Neuronal stem cell (in vitro differentiated cells): ENCODE data around the gene PFKP.

Experiments
- DNase-seq: peaks from one replicate; pipeline ENCODE4 v3.0.0-alpha.2; 2013; ENCODE audit warnings: low spot score
- H2AFZ ChIP-seq: one replicate; pipeline ENCODE4 v1.6.1; 2013; ENCODE audit warnings: mild to moderate bottlenecking, low read length, inconsistent platforms
- H2AK5ac ChIP-seq: 2 replicates; pipeline ENCODE4 v1.6.1; 2013; ENCODE audit warnings: low read depth, mild to moderate bottlenecking, inconsistent platforms, low read length, moderate library complexity, mixed read lengths
- H2BK120ac ChIP-seq: 2 replicates; pipeline ENCODE4 v1.6.1; 2013; ENCODE audit warnings: low read depth, mild to moderate bottlenecking, inconsistent platforms, low read length, moderate library complexity, mixed read lengths
- H2BK12ac ChIP-seq: one replicate; pipeline ENCODE4 v1.6.1; 2013; ENCODE audit warnings: low read length, inconsistent platforms
- H2BK15ac ChIP-seq: 2 replicates; pipeline ENCODE4 v1.6.1; 2013; ENCODE audit warnings: mild to moderate bottlenecking, low read length, inconsistent platforms, mixed read lengths
- H2BK5ac ChIP-seq: one replicate; pipeline ENCODE4 v1.6.1; 2013; ENCODE audit warnings: inconsistent platforms, mild to moderate bottlenecking, low read length, moderate library complexity
- H3K14ac ChIP-seq: one replicate; pipeline ENCODE4 v1.6.1; 2013; ENCODE audit warnings: low read length, inconsistent platforms
- H3K18ac ChIP-seq: 2 replicates; pipeline ENCODE4 v1.6.1; 2013; ENCODE audit warnings: low read length, inconsistent platforms
- H3K23ac ChIP-seq: 2 replicates; pipeline ENCODE4 v1.6.1; 2013; ENCODE audit warnings: low read depth, mild to moderate bottlenecking, mixed read lengths, low read length, inconsistent platforms; ENCODE audit not compliant: poor library complexity
- H3K27ac ChIP-seq: replicated peaks from 3 replicates; pipeline ENCODE4 v1.5.1; 2013; ENCODE audit warnings: low read length, inconsistent platforms
- H3K27me3 ChIP-seq, 3 experiments: 2 replicates each; pipeline ENCODE4 v1.6.1; 2013; ENCODE audit warnings: low read length in 3 of 3, mild to moderate bottlenecking in 2 of 3, inconsistent platforms in 1 of 3, low read depth in 1 of 3, mixed read lengths in 1 of 3, moderate library complexity in 1 of 3; ENCODE audit not compliant: control insufficient read depth in 3 of 3, insufficient read depth in 3 of 3
- H3K36me3 ChIP-seq, 2 donors: replicated peaks in 1 of 2; 2 replicates each; pipeline ENCODE4 v1.6.1; 2013; ENCODE audit warnings: low read length in 2 of 2; ENCODE audit not compliant: control insufficient read depth in 2 of 2, insufficient read depth in 2 of 2
- H3K4ac ChIP-seq: 2 replicates; pipeline ENCODE4 v1.6.1; 2013; ENCODE audit warnings: inconsistent platforms, mild to moderate bottlenecking, low read length, moderate library complexity
- H3K4me1 ChIP-seq, 2 donors: 1 replicate in 1 of 2; 2 replicates in 1 of 2; pipeline ENCODE4 v1.6.1; 2013; ENCODE audit warnings: low read length in 2 of 2, low read depth in 1 of 2; ENCODE audit not compliant: control insufficient read depth in 2 of 2, insufficient read depth in 1 of 2
- H3K4me2 ChIP-seq: one replicate; pipeline ENCODE4 v1.6.1; 2013; ENCODE audit warnings: mild to moderate bottlenecking, low read length, inconsistent platforms; ENCODE audit not compliant: insufficient read depth, poor library complexity, severe bottlenecking
- H3K4me3 ChIP-seq, 2 donors: 2 replicates each; pipeline ENCODE4 v1.5.1; 2013; ENCODE audit warnings: low read length in 2 of 2, mild to moderate bottlenecking in 2 of 2, inconsistent platforms in 1 of 2, moderate library complexity in 1 of 2
- H3K79me1 ChIP-seq: one replicate; pipeline ENCODE4 v1.6.1; 2013; ENCODE audit warnings: low read depth, mild to moderate bottlenecking, inconsistent platforms, low read length, moderate library complexity
- H3K9ac ChIP-seq: one replicate; pipeline ENCODE4 v1.6.1; 2013; ENCODE audit warnings: mild to moderate bottlenecking, low read depth, low read length, inconsistent platforms; ENCODE audit not compliant: poor library complexity
- H3K9me3 ChIP-seq, 2 donors: replicated peaks in 1 of 2; 2 replicates each; pipeline versions ENCODE3 to v1.6.1; 2013; ENCODE audit warnings: low read length in 2 of 2, mild to moderate bottlenecking in 2 of 2, inconsistent platforms in 1 of 2, low read depth in 1 of 2, mixed read lengths in 1 of 2, moderate library complexity in 1 of 2; ENCODE audit not compliant: control insufficient read depth in 2 of 2, insufficient read depth in 1 of 2
- H4K8ac ChIP-seq: one replicate; pipeline ENCODE4 v1.6.1; 2013; ENCODE audit warnings: low read depth, mild to moderate bottlenecking, inconsistent platforms, low read length, moderate library complexity
- H4K91ac ChIP-seq: one replicate; pipeline ENCODE4 v1.6.1; 2013; ENCODE audit warnings: low read length, low read depth, mild to moderate bottlenecking, inconsistent platforms; ENCODE audit not compliant: poor library complexity
- WGBS, 2 donors: extraction: QIAGEN DNeasy Blood & Tissue Kit; methylation state at CpG; one replicate each; pipeline ENCODE4 v1.1.7; 2013; ENCODE audit warnings: missing lambda C conversion rate in 2 of 2, mixed read lengths in 1 of 2; ENCODE audit not compliant: insufficient read length in 2 of 2, insufficient replicate concordance in 1 of 2; ENCODE audit errors: extremely low coverage in 2 of 2; 5-methylcytosine and 5-hydroxymethylcytosine counted together

PFKP gene

GRCh38 chr10:3107426-3107961 lies 40.1 kb downstream of the PFKP start:
- no peak overlapping the region for H3K4me3 ChIP-seq
- H3K9ac ChIP-seq = no peak overlapping the region
- no peak overlapping the region for H3K23ac ChIP-seq
- H4K91ac ChIP-seq = no peak overlapping the region
- no peak overlapping the region for H3K27ac ChIP-seq
- H3K4me1 ChIP-seq = peaks cover 0 to 2% of the 10 kb centered on the region in 2 donors
- H3K36me3 ChIP-seq = peaks cover 0 to 30% of the 10 kb centered on the region in 2 donors
- H2BK120ac ChIP-seq = no peak overlapping the region
- H3K4me2 ChIP-seq = no peak overlapping the region
- no peak overlapping the region for H3K14ac ChIP-seq
- H3K18ac ChIP-seq = no peak overlapping the region
- H3K79me1 ChIP-seq = peaks cover 2% of the 10 kb centered on the region
- H2AK5ac ChIP-seq = no peak overlapping the region
- no peak for DNase-seq
- peak overlapping the region; percentile 7 for H2BK12ac ChIP-seq
- H4K8ac ChIP-seq = no peak overlapping the region
- H2BK5ac ChIP-seq = no peak overlapping the region
- H3K9me3 ChIP-seq = no peaks in the 10 kb centered on the region
- no peaks in the 10 kb centered on the region for H3K27me3 ChIP-seq
- H2BK15ac ChIP-seq = no peak overlapping the region
- H3K4ac ChIP-seq = no peak overlapping the region
- WGBS, 2 donors = no CpG with 5 or more reads among the region's 22 CpGs
- H2AFZ ChIP-seq = peak overlapping the region; percentile 39

- H3K79me1 ChIP-seq = peaks cover 2% of the 10 kb centered on the region
- H2BK12ac ChIP-seq = no peak overlapping the region
- no peak overlapping the region for H2BK120ac ChIP-seq
- H3K4me2 ChIP-seq = no peak overlapping the region
- H3K4me3 ChIP-seq = no peak overlapping the region
- H3K9me3 ChIP-seq = no peaks in the 10 kb centered on the region
- DNase-seq = no peak
- no peak overlapping the region for H3K14ac ChIP-seq
- no peak overlapping the region for H4K91ac ChIP-seq
- H2AFZ ChIP-seq = no peak overlapping the region
- no peak overlapping the region for H3K23ac ChIP-seq
- H3K4me1 ChIP-seq = peaks cover 0 to 2% of the 10 kb centered on the region in 2 donors
- no peak overlapping the region for H3K9ac ChIP-seq
- H3K27me3 ChIP-seq = no peaks in the 10 kb centered on the region
- no peak overlapping the region for H2BK15ac ChIP-seq
- no peak overlapping the region for H4K8ac ChIP-seq
- WGBS, 2 donors = no CpG with 5 or more reads among the region's 8 CpGs
- no peak overlapping the region for H3K4ac ChIP-seq
- peaks cover 3 to 30% of the 10 kb centered on the region in 2 donors for H3K36me3 ChIP-seq
- no peak overlapping the region for H3K18ac ChIP-seq
- no peak overlapping the region for H2BK5ac ChIP-seq
- no peak overlapping the region for H2AK5ac ChIP-seq
- no peak overlapping the region for H3K27ac ChIP-seq
Observed at GRCh38 chr10:3108033-3108432, 40.7 kb downstream of the PFKP start.

GRCh38 chr10:3108575-3109105 lies 41.3 kb downstream of the PFKP start:
- Histone ChIP-seq H3K9ac (no peak overlapping the region), H3K4me2 (no peak overlapping the region), H2BK12ac (no peak overlapping the region), H3K4me3 (no peak overlapping the region), H3K14ac (no peak overlapping the region), H3K27ac (no peak overlapping the region), H2BK5ac (no peak overlapping the region), H3K9me3 (no peaks in the 10 kb centered on the region), H2BK120ac (no peak overlapping the region), H3K27me3 (no peaks in the 10 kb centered on the region), H4K8ac (no peak overlapping the region), H3K79me1 (peaks cover 2% of the 10 kb centered on the region), H3K4me1 (peaks cover 0 to 2% of the 10 kb centered on the region in 2 donors), H3K4ac (no peak overlapping the region), H2BK15ac (no peak overlapping the region), H2AK5ac (no peak overlapping the region), H3K18ac (no peak overlapping the region), H4K91ac (no peak overlapping the region), H2AFZ (no peak overlapping the region), H3K23ac (no peak overlapping the region), H3K36me3 (peaks cover 5 to 33% of the 10 kb centered on the region in 2 donors)
- no CpG with 5 or more reads among the region's 21 CpGs for WGBS, 2 donors
- no peak for DNase-seq

- Histone ChIP-seq H3K27ac (no peak overlapping the region), H2BK5ac (no peak overlapping the region), H3K4me2 (no peak overlapping the region), H3K14ac (peak overlapping the region; percentile 84), H3K23ac (peak overlapping the region; percentile 62), H2AK5ac (no peak overlapping the region), H4K8ac (no peak overlapping the region), H3K4me3 (no peak overlapping the region), H2AFZ (no peak overlapping the region), H4K91ac (no peak overlapping the region), H3K4me1 (peaks cover 0 to 2% of the 10 kb centered on the region in 2 donors), H3K79me1 (peaks cover 2% of the 10 kb centered on the region), H3K4ac (no peak overlapping the region), H3K9me3 (no peaks in the 10 kb centered on the region), H2BK120ac (no peak overlapping the region), H3K9ac (peak overlapping the region; percentile 51), H3K36me3 (peaks cover 5 to 33% of the 10 kb centered on the region in 2 donors), H2BK12ac (peak overlapping the region; percentile 52), H3K27me3 (no peaks in the 10 kb centered on the region), H3K18ac (no peak overlapping the region), H2BK15ac (no peak overlapping the region)
- WGBS, 2 donors = no CpG with 5 or more reads among the region's 21 CpGs
- DNase-seq = no peak
Observed at GRCh38 chr10:3109196-3109595, 41.8 kb downstream of the PFKP start.
